GM19351 (cell line): Measurements from ENCODE around the gene ATXN1.
"Not testable (repeated sequence)": the region's sequence is repeated elsewhere in the genome, so short reads cannot be mapped to it uniquely, and the experiment has no call there.

Experiments
- ATAC-seq: cut with Tn5 transposase; IDR thresholded peaks from one replicate; pipeline ENCODE4 v1.9.1; 2021; ENCODE audit warnings: mild to moderate bottlenecking, moderate library complexity; ENCODE audit not compliant: unreplicated experiment

The ATXN1 gene

DNA sequence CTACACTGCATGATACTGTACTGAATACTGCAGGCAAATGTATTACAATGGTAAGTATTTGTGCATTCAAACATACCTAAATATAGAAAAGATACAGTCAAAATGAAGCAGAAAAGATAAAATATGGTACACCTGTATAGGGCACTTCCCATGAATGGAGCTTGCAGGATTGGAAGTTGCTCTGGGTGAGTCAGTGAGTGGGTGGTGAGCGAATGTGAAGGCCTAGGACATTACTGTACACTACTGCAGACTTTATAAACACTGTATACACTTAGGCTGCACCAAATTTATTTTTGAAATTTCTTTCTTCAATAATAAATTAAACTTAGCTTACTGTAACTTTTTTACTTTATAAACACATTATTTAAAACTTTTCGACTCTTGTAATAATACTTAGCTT is 213.1 kb downstream of the ATXN1 start:
- no peak for ATAC-seq

DNA sequence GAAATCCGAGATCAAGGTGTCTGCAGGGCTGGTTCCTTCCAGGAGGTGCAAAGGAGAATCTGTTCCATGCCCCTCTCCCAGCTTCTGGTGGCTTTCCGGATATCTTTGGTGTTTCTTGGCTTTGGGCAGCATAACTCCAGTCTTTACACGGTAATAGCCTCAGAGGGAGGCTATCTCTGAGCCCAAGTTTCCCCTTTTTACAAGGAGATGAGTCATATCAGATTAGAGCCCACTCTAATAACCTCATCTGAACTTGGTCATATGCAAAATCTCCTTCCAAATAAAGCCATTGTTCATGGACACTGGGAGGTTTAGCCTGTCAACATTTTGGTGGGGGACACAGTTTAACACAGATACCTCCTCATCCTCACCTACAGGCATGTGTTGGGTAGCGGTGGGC is 213.7 kb downstream of the ATXN1 start:
- no peak for ATAC-seq

DNA sequence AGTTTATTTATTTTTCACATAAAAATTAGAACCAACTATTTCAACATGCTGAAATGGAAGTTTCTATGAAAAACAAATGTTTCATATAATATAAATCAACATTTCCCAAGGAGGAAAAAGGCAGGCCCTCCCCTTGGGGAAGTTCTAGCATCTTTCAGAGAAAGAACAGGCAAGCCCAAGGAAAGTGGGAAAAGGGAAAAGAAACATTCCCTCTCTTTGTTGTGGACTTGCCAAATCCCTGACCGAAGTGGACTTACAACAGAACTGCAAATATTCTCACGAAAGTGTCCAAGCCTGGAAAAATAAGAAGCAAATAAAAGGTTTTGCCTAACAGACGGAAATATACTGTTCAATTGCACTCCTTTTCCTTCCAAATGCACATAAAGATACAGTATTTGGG is 214.4 kb downstream of the ATXN1 start:
- no peak for ATAC-seq

DNA sequence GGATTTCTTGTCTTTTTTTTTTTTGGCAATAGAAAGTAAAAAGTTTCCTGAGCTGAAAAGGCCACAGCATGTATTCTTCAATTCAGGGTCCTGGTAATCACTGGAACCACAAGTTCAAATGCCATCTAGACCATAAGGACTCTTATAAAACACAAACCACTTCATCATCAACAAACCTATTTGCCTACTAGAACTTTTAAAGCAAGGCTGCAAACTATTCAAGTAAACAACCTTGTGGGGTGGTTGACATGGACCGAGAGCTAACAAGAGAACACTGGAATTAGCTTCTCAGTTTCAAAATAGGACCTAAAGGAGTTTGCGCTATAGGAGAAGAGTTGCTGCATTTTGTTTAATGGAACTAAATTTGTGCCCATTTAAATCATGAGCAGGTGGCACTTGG is 215.9 kb downstream of the ATXN1 start:
- no peak for ATAC-seq

DNA sequence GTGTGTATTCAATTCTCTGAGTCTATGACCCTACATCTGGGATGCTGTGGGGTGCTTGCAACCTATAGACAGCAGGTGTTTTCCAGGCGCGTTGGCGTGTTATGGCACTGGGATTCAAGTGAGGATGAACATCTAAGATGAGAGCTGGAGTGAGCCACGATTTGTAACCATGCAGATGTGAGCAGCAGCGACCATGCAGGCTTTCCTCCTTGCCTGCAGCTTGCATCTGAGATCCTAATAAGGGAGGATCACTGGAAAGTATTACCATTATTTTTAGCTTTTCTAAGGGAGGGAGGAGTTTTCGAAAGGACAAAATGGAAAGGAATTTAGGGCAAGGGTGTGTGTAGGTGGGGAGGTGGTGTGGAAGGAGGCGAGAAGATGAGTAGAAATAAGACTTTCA is 216.7 kb downstream of the ATXN1 start:
- ATAC-seq: no peak

DNA sequence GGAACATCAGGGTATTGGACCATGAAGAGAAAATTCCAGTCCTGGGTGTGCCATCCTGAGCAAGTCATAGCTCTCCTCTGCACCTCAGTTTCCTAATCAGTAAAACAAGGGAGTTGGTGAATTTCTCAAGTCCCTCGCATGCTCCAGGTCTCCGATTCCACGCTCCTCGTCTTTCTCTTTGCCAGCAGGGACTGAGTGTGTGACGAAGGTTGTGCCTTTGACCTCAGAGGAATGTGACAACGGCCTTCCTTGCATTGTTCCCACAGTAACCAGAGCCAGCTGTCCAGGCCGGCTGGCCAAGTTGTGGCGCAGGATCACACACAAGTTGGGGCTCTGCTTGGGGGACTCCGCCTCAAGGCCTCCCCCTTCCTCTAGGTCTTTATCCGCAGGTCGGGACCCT is 217.3 kb downstream of the ATXN1 start:
- no peak for ATAC-seq

DNA sequence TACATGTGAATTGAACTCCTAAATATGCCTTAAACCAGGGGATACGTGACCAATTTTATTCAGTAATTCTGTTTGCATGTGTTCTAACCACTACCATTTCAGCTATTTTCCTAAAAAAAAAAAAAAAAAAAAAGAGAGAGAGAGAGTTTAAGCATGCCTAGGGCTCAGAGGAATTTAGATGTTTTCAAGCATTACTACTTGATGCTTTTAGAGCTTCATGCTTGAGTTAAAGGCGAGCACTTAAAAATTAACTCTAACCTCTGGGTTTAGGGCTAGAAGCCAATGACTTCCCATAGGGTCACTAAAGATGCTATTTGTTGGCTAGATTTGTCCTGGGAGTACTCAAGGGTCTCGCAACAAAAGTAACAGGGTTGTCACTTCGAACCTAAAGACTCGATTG is 217.7 kb downstream of the ATXN1 start:
- ATAC-seq: no peak

DNA sequence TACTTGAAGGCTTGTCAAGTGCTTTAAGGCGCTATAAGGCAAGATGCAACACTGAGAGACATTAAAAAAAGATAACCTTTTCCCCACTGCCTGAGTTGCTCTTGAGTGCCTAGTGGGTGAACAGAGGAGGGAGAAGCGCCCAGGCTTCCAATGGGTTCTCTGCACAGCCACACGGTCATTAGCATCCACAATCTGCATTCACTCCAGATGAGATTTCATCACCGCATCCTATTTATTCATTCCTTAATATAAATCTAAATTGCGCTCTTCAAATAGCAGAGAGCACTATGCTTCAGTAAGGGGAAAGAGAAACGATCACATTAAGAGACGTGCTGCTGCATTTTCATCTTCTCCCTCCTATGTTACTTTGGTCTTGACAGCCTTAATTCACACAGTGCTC is 219.2 kb downstream of the ATXN1 start:
- ATAC-seq: no peak

DNA sequence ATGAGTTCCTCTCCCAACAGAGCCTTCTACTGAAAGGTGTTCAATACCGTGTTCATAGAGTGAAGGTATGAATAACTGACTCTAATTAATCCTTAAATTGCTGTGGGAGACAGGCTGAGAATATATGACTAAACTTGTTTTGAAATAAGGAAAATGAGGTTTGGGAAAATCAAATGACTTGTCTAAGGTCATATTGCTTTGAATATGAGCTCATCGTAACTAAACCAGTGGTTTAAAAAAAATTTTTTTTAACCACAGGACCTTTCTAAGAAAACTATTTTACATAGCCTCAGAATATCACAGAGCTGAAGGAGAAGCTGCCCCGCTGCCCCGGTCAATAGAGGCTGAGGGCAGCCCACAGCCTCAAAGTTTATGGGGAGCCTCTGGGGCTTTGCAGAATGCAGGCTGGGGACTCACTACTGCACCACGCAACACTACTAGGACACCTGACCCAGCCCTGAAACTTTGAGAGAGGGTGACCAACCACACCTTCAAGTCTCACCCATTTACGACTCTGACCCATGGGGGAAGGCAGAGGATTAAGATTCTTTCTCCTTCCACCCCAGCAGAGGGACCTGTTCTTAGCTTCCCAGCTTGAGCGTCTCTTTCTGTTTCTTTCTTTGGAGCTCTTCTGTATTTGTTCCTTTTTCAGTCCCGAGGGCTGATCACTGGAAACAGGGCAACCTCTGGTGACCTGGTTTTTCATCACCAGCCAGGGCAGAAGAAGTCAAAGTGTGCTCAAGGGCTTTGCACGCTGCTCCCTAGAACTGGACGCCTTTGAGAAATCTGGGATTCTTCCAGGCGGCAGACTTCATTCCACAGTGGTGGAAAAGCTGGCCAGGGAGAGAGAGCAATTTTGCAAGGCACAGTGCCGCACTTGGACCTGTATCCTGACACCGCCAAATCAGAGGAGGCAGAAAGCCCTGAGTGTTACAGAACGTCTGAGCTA is 220.2 kb downstream of the ATXN1 start:
- ATAC-seq: peak; percentile 81

DNA sequence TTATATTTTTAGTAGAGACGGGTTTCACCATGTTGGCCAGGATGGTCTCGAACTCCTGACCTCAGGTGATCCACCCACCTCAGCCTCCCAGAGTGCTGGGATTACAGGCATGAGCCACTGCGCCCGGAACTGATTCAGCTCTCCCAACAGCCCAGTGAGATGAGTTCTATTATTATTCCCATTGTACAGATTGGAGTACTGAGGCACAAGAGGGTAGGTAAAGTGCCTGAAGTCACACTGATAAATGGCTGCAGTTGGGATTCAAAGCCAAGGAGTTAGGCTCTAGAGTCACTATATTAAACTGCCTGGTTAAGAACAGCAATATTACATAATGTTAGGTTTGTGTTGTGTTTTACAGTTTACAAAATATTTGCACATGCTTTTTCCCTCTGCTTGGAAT is 220.9 kb downstream of the ATXN1 start:
- not testable (repeated sequence) for ATAC-seq

DNA sequence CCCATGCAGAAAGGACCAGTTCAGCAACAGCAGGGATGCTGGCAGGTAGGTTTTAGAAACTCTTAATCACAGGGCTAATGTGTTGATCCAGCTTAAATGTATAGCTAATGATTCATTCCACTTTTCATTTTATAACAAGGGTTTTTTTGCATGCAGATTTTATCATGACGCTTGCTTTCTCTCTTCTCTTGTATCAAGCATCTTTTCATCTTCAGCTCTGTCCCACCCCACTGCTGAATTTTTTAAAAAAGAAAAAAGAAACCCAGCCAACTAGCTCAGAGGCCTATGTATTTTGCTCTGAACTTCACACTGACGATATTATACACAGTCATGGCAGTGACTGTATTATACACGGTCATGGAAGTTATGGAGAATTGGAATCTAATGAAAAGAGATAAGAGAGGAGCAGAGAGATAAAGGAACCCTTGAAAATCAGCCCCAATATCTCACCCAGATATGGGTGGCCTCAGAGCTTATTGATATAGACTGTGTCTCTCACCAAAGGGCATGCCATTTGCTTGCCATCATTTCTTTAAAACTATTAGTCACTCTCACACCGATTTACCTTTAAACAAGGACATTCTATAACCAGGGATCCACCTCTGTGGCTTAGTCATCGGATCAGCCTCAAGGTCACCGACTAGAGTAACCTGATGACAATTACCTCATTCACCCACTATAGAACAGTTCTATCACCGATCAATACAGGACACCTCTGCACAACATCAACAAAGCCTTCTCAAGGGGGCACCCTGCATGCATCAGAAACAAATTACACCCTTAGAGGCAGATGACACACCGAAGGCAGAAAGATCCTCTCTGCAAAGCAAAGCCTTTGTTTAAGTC is 222.0 kb downstream of the ATXN1 start:
- no peak for ATAC-seq

DNA sequence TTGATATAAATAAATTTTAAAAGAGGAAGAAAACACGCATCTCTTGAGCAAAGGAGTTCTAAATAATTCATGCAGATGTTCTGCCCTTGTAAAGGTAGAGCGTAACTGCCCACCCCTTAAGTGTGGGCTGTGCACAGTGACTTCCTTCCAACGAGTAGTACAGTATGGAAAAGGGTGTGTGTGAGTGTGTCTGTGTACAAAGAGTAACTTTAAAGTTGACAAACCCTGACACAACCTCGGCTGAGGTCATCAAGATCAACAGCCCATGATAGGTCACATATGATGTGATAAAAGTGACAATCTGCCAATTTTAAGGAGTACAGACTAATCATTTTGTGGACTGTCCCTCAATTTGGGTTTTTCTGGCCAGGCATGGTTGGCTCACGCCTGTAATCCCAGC is 225.7 kb downstream of the ATXN1 start:
- ATAC-seq: no peak

DNA sequence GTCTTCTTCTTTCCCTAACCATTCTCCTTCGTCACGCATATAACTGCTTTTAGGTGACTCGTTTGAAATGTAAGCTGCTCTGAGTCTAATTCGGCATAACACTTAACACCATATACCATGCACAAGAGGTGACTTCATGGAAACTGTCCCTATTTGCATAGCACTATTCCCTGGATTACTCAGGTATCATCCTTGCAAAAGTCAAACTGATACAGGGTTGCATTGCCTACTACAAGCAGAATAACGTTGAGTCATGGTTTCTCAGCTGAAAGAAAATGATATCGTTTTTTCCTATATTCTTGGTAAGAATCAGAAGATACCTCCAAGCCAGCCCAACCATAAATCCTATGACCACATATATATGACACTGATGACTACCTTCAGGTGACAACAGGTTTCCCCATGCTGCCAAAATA is 227.5 kb downstream of the ATXN1 start:
- no peak for ATAC-seq

DNA sequence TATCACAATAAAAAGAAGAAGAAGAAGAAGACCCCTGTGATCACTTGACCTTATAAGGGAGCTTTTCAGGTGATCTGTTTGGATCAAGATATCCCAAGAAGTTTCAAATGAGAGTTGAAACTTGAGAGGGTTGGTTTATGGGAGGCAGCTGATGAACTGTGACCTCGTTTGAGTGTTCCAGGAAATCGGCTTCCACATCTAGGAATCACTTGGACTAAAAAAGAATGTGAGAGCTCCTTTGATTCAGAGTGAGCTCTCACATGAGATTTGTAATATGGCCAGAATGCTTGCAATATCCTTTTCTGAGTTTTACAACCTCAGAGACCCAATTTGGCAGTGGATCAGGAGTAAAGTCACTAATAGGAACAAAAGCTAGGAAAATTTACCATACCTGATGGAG is 228.1 kb downstream of the ATXN1 start:
- ATAC-seq: no peak

DNA sequence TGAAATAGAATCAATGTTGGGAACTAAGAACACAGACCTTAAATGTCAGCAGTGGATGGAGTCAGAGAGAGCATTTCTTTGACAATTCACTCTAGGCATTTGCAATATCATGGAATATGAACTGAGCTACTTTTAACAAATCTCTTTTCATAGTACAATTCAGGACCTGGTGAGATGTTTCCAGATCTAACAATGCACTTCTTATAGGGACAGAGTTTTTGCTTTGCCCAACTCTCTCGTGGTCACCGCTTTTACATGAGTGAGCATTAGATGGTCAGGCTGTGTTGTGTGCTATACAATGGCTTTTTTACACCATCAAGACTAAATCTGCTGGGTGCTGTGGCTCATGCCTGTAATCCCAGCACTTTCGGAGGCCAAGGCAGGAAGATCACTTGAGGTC is 233.6 kb downstream of the ATXN1 start:
- ATAC-seq: no peak

DNA sequence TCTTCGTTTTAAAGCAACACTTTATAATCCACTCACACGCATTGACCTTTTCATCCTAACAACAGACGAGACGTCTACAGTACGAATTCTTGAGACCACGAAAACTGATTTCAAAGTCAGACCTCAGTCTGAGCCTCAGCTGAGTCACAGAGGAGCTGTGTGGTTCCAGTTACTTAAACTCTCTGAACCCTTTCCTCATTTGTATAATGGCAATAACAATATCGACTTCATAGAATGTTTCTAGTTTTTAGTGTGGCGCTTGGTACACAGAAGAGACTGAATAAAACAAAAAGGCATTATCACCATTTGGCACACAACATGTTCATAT is 236.9 kb downstream of the ATXN1 start:
- no peak for ATAC-seq

DNA sequence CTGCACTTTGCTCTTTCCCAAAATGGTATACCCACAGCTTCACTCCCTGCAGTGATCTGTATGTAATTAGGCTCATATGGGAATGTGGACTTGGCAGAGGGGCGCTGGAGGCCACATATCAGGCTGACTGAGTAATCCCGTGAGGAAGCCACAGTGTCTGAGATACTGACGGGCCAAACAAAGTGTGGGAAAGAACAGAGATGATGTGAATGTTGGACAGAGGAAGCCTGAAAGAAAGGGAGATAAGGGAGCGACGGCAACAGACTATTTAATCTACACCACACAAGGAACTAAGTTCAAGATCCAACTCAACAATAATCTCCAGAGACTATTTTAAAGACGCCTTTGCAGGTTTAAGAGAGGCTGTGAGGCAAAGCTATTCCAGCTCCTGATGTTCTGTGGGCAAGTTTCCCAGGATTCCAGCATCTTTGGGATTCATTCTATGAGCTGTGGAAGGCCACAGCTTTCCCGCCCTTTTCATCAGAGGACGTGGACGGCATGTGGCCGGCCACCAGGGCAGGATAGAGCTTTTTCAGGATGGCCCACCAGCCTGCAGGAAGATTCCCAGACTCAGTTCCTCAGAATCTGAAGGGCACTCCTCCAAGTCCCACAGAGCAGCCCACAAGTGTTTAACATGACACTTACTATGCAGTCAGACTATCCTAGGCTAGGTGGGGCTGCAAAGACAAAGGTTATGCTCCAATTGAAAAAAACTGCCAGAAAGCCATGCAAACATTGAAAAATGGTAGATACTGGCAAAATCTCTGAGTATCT is 237.5 kb downstream of the ATXN1 start:
- no peak for ATAC-seq

DNA sequence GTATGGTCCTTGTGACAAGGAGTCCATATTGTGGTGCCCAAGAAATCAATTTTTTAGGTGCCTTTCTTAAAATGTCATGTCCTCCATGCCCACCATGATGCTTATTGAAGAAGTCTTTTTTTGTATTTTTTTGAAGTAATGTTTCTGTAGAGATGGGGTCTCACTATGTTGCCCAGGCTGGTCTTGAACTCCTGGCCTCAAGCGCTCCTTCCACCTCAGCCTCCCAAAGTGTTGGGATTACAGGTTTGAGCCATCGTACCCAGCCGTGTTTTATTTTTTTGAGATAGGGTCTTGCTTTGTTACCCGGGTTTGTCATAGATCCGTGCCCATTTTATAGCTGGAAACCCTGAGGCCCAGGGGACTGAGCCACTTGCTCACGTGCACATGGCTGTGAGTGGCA is 238.3 kb downstream of the ATXN1 start:
- ATAC-seq: no peak

DNA sequence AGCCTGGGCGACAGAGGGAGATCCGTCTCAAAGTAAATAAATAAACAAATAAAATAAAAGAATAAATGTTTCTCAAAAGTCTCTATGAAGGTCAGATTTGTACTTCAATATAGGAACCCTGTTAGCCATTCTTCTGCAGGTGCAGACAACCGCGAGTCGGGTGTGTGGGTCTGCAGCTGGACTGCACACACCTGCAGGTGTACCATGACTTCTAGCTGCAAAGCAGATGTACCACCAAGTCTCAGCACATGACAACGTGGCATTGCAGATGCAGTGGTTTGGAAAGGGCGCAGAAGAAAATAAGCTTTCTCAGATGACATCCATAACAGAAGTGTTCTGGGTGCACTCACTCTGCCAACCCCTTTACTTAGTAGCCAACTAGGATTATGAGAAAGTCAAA is 239.7 kb downstream of the ATXN1 start:
- ATAC-seq: no peak

DNA sequence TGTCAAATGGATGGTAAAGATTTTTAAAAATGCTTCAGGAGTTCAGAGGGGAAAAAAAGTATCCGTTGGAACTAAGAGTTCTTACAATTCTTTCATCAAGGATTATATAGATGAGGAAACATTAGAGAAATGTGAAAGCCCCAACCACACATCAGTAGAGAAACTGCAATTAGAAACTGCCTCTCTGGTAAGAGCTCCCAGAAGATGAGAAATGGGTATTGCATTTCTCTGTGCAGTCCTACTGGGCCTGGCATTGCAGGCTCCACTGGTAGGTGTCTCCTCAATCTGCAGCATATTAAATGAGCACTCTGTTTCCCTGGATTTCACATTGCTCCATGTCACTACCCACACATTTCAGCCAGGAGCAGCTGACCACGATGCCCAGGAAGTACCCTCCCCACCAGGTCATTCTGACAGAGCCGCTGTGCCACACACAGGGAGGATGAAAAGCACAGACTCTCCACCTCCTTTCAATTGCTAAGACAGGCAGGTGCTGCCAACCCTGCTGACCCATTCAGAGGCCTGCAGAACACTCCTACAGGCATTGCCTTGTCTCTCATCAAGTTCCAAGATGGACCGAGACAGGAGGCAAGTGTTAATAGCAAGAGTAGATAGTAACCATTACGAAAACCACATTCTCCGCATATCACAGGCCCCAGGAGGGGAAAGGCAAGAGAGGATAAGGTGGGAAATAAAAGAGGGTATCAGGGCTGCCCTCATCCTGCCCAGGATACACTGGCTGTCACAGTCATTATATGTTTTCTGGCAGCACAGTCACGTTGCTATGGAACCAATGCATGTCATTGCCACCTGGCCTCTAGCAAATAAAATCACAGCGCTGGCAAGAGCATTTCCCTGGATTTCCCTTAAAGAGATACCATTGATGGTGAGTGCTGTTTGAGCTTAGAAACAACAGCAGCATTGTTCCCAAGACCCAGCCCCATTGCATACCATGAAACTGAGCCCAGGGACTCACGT is 241.7 kb downstream of the ATXN1 start:
- ATAC-seq: no peak
